ENCODE measurements around the gene ATP1A4.

DNA sequence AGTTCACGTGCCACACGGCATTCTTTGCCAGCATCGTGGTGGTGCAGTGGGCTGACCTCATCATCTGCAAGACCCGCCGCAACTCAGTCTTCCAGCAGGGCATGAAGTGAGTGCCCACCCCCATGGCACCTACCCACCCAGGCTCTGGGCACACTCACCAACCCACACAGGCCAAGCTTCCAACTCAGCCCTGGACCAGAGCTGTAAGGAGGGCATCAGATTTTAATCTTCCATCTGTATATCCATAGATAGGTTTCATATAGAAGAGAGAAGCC lies 14.5 kb upstream of the ATP1A4 start:
- TF ChIP-seq POLR2A (IDR thresholded peaks at IDR 0.05), result no peak
- TF ChIP-seq, protein P1, sequence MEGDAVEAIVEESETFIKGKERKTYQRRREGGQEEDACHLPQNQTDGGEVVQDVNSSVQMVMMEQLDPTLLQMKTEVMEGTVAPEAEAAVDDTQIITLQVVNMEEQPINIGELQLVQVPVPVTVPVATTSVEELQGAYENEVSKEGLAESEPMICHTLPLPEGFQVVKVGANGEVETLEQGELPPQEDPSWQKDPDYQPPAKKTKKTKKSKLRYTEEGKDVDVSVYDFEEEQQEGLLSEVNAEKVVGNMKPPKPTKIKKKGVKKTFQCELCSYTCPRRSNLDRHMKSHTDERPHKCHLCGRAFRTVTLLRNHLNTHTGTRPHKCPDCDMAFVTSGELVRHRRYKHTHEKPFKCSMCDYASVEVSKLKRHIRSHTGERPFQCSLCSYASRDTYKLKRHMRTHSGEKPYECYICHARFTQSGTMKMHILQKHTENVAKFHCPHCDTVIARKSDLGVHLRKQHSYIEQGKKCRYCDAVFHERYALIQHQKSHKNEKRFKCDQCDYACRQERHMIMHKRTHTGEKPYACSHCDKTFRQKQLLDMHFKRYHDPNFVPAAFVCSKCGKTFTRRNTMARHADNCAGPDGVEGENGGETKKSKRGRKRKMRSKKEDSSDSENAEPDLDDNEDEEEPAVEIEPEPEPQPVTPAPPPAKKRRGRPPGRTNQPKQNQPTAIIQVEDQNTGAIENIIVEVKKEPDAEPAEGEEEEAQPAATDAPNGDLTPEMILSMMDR (IDR thresholded peaks at IDR 0.05), result no peak

All from right lobe of liver (tissue), 4 donors.